GM12891 (cell line): ENCODE data around the gene CARD11.

ENCODE experiments used
- DNase-seq: peaks from one replicate; pipeline ENCODE4 v3.0.0; 2011; ENCODE audit warnings: low spot score; ENCODE audit not compliant: insufficient read length
- FAIRE-seq: peaks from 2 replicates; lab custom pipeline; 2011; peaks lifted over from hg19 to GRCh38; lab: Jason Lieb, UNC
- PAX5 ChIP-seq: IDR thresholded peaks from 2 replicates; pipeline ENCODE4 v1.6.1; 2011; ENCODE audit warnings: low read length, moderate library complexity, mild to moderate bottlenecking; ENCODE audit not compliant: insufficient read depth, severe bottlenecking
- POLR2A ChIP-seq: IDR thresholded peaks from 2 replicates; pipeline ENCODE4 v1.6.1; 2011; ENCODE audit warnings: low read depth, low read length, control low read depth
- POLR2AphosphoS5 ChIP-seq: IDR thresholded peaks from 2 replicates; pipeline ENCODE4 v1.6.1; 2011; ENCODE audit warnings: low read depth, low read length, control low read depth
- POU2F2 ChIP-seq: IDR thresholded peaks from 2 replicates; pipeline ENCODE4 v1.6.1; 2011; ENCODE audit warnings: low read depth, mild to moderate bottlenecking, control low read depth, low read length, moderate library complexity
- SPI1 ChIP-seq: IDR thresholded peaks from 2 replicates; pipeline ENCODE4 v1.6.1; 2011; ENCODE audit warnings: low read depth, low read length, control low read depth
- TAF1 ChIP-seq: IDR thresholded peaks from 2 replicates; pipeline ENCODE4 v1.6.1; 2011; ENCODE audit warnings: low read depth, low read length, control low read depth

CARD11 gene

GRCh38 chr7:2938514-2939192 lies 105.0 kb downstream of the CARD11 start:
- TF ChIP-seq POLR2A: no peak
- TF ChIP-seq TAF1: no peak
- TF ChIP-seq POLR2AphosphoS5: 0 out of 2 replicates have a peak, but pooled peaks have one; percentile 16
- TF ChIP-seq PAX5: no peak
- no peak for TF ChIP-seq SPI1
- DNase-seq (no peak), FAIRE-seq (no peak)

- DNase-seq (no peak), FAIRE-seq (no peak)
- TF ChIP-seq POLR2A: no peak
- TF ChIP-seq SPI1: no peak
- TF ChIP-seq POU2F2: no peak
- TF ChIP-seq PAX5: no peak
- TF ChIP-seq TAF1: no peak
- no peak for TF ChIP-seq POLR2AphosphoS5
These were observed 105.8 kb downstream of the CARD11 start for GRCh38 chr7:2937701-2938513.

GRCh38 chr7:2936891-2937580 lies 106.6 kb downstream of the CARD11 start:
- TF ChIP-seq POLR2AphosphoS5: no peak
- no peak for TF ChIP-seq PAX5
- no peak for TF ChIP-seq TAF1
- no peak for TF ChIP-seq POLR2A
- TF ChIP-seq SPI1: no peak
- no peak for TF ChIP-seq POU2F2
- DNase-seq (no peak), FAIRE-seq (no peak)

- TF ChIP-seq POU2F2 (no peak), POLR2A (no peak), TAF1 (no peak), POLR2AphosphoS5 (no peak), SPI1 (no peak), PAX5 (no peak)
- FAIRE-seq (no peak), DNase-seq (no peak)
These were observed 107.4 kb downstream of the CARD11 start for GRCh38 chr7:2936301-2936700.

GRCh38 chr7:2934984-2935740 lies 108.5 kb downstream of the CARD11 start:
- FAIRE-seq: no peak
- DNase-seq: no peak
- no peak for TF ChIP-seq POLR2A
- no peak for TF ChIP-seq POU2F2
- no peak for TF ChIP-seq SPI1
- no peak for TF ChIP-seq POLR2AphosphoS5

- no peak for FAIRE-seq
- TF ChIP-seq TAF1 (no peak), POLR2AphosphoS5 (no peak), POU2F2 (no peak), SPI1 (no peak), POLR2A (no peak), PAX5 (no peak)
- no peak for DNase-seq
These were observed 109.4 kb downstream of the CARD11 start for GRCh38 chr7:2934211-2934731.

- TF ChIP-seq POLR2A (no peak), TAF1 (no peak)
- DNase-seq (no peak), FAIRE-seq (no peak)
These were observed 111.0 kb downstream of the CARD11 start for GRCh38 chr7:2932402-2933251.

GRCh38 chr7:2931034-2931415 lies 112.6 kb downstream of the CARD11 start:
- FAIRE-seq (no peak), DNase-seq (no peak)
- TF ChIP-seq TAF1: no peak
- no peak for TF ChIP-seq PAX5
- TF ChIP-seq POU2F2: no peak
- no peak for TF ChIP-seq SPI1
- no peak for TF ChIP-seq POLR2AphosphoS5
- no peak for TF ChIP-seq POLR2A
